Neural crest cell (in vitro differentiated cells): ENCODE results near the gene ATP6V1E1. TPM values are rescaled to one million over a fixed set of nuclear protein-coding genes. Genes with fewer than 3 reads are reported as not detected.

ENCODE experiments used
- DNase-seq: peaks from one replicate; pipeline ENCODE4 v3.0.0; 2021; ENCODE audit warnings: low read depth, mixed read lengths, low spot score
- H3K27ac Mint-ChIP-seq: one replicate; pipeline ENCODE4 v1.8.0; 2021; ENCODE audit warnings: mild to moderate bottlenecking, mixed read lengths; ENCODE audit not compliant: unreplicated experiment
- H3K27me3 Mint-ChIP-seq: 2 replicates; pipeline ENCODE4 v1.8.0; 2021; ENCODE audit warnings: low read depth, mild to moderate bottlenecking, mixed read lengths
- H3K36me3 Mint-ChIP-seq: 2 replicates; pipeline ENCODE4 v1.8.0; 2021; ENCODE audit warnings: low read depth, mild to moderate bottlenecking, mixed read lengths
- H3K4me1 Mint-ChIP-seq: 2 replicates; pipeline ENCODE4 v1.8.0; 2021; ENCODE audit warnings: mixed read lengths
- H3K4me3 Mint-ChIP-seq: one replicate; pipeline ENCODE4 v1.8.0; 2021; ENCODE audit warnings: mild to moderate bottlenecking, mixed read lengths
- H3K9me3 Mint-ChIP-seq: 2 replicates; pipeline ENCODE4 v1.8.0; 2021; ENCODE audit warnings: mixed read lengths
- CTCF ChIP-seq: fragments of 200-600 bp; sonication (generic); conservative IDR thresholded peaks from 2 replicates; pipeline ENCODE4 v1.5.0; 2021; ENCODE audit warnings: antibody characterized with exemption, mild to moderate bottlenecking
- total RNA-seq: library from RNA; stranded (reverse); gene quantifications from 2 replicates; pipeline ENCODE4 v1.2.1, GENCODE V29; 2021

Gene ATP6V1E1
- total RNA-seq, 1 donor from 2014 or later, result 63.9 TPM

GRCh38 chr22:17613280-17613679 lies 15.3 kb downstream of the ATP6V1E1 start:
- no peaks in the 10 kb centered on the region for H3K4me1 Mint-ChIP-seq
- no peaks in the 10 kb centered on the region for H3K36me3 Mint-ChIP-seq
- no peaks in the 10 kb centered on the region for H3K9me3 Mint-ChIP-seq
- H3K4me3 Mint-ChIP-seq, result no peak overlapping the region
- H3K27ac Mint-ChIP-seq, result no peak overlapping the region
- DNase-seq, result no peak
- H3K27me3 Mint-ChIP-seq, result no peaks in the 10 kb centered on the region
- TF ChIP-seq CTCF, result no peak

GRCh38 chr22:17612057-17612456 lies 16.5 kb downstream of the ATP6V1E1 start:
- no peak for TF ChIP-seq CTCF
- no peak for DNase-seq
- Mint-ChIP-seq H3K4me3 (no peak overlapping the region), H3K27me3 (no peaks in the 10 kb centered on the region), H3K9me3 (no peaks in the 10 kb centered on the region), H3K36me3 (no peaks in the 10 kb centered on the region), H3K27ac (no peak overlapping the region), H3K4me1 (no peaks in the 10 kb centered on the region)

- no peaks in the 10 kb centered on the region for H3K36me3 Mint-ChIP-seq
- TF ChIP-seq CTCF, result no peak
- no peak overlapping the region for H3K27ac Mint-ChIP-seq
- no peaks in the 10 kb centered on the region for H3K4me1 Mint-ChIP-seq
- DNase-seq, result no peak
- no peaks in the 10 kb centered on the region for H3K9me3 Mint-ChIP-seq
- H3K4me3 Mint-ChIP-seq, result no peak overlapping the region
- no peaks in the 10 kb centered on the region for H3K27me3 Mint-ChIP-seq
These were observed 20.5 kb downstream of the ATP6V1E1 start for GRCh38 chr22:17607891-17608521.

- no peak overlapping the region for H3K27ac Mint-ChIP-seq
- H3K9me3 Mint-ChIP-seq, result no peaks in the 10 kb centered on the region
- no peaks in the 10 kb centered on the region for H3K36me3 Mint-ChIP-seq
- no peak overlapping the region for H3K4me3 Mint-ChIP-seq
- no peak for DNase-seq
- no peak for TF ChIP-seq CTCF
- no peaks in the 10 kb centered on the region for H3K4me1 Mint-ChIP-seq
- no peaks in the 10 kb centered on the region for H3K27me3 Mint-ChIP-seq
These were observed 22.1 kb downstream of the ATP6V1E1 start for GRCh38 chr22:17606496-17606895.

- no peak for DNase-seq
- Mint-ChIP-seq H3K27me3 (no peaks in the 10 kb centered on the region), H3K9me3 (no peaks in the 10 kb centered on the region), H3K4me1 (no peaks in the 10 kb centered on the region), H3K27ac (no peak overlapping the region), H3K36me3 (peaks cover 4% of the 10 kb centered on the region), H3K4me3 (no peak overlapping the region)
- TF ChIP-seq CTCF, result no peak
These were observed 24.9 kb downstream of the ATP6V1E1 start for GRCh38 chr22:17603668-17604067.

GRCh38 chr22:17601031-17601430 lies 27.5 kb downstream of the ATP6V1E1 start:
- no peaks in the 10 kb centered on the region for H3K27me3 Mint-ChIP-seq
- peaks cover 18% of the 10 kb centered on the region for H3K36me3 Mint-ChIP-seq
- no peaks in the 10 kb centered on the region for H3K4me1 Mint-ChIP-seq
- no peak overlapping the region for H3K4me3 Mint-ChIP-seq
- no peak for DNase-seq
- TF ChIP-seq CTCF, result no peak
- no peaks in the 10 kb centered on the region for H3K9me3 Mint-ChIP-seq
- H3K27ac Mint-ChIP-seq, result no peak overlapping the region
